Suprapubic skin (tissue), 4 donors: ENCODE measurements around the gene APH1B. TPM values are rescaled to one million over a fixed set of nuclear protein-coding genes. Genes with fewer than 3 reads are reported as not detected.

ENCODE experiments used
- DNase-seq, 2 donors: peaks; one replicate each; pipeline ENCODE4 v3.0.0-alpha.2; 2019; ENCODE audit warnings: low spot score in 2 of 2
- H3K27ac ChIP-seq: fragments of 200-600 bp; sonication (generic); one replicate; pipeline ENCODE4 v1.5.1; 2019
- H3K27me3 ChIP-seq: fragments of 200-600 bp; sonication (generic); one replicate; pipeline ENCODE4 v1.5.1; 2019
- H3K36me3 ChIP-seq: fragments of 200-600 bp; sonication (generic); one replicate; pipeline ENCODE4 v1.5.1; 2019
- H3K4me1 ChIP-seq: fragments of 200-600 bp; sonication (generic); one replicate; pipeline ENCODE4 v1.5.1; 2019
- H3K4me3 ChIP-seq: fragments of 200-600 bp; sonication (generic); one replicate; pipeline ENCODE4 v1.5.1; 2019; ENCODE audit warnings: mild to moderate bottlenecking
- H3K9me3 ChIP-seq: fragments of 200-600 bp; sonication (generic); one replicate; pipeline ENCODE4 v1.5.1; 2019
- CTCF ChIP-seq, 2 donors: fragments of 200-600 bp in 1 of 2; fragments of 450-650 bp in 1 of 2; sonication (generic) in 1 of 2; IDR thresholded peaks; one replicate each; pipeline ENCODE4 v1.5.1; 2016 to 2019; ENCODE audit warnings: antibody characterized with exemption in 2 of 2, mild to moderate bottlenecking in 1 of 2, moderate library complexity in 1 of 2
- EP300 ChIP-seq: sonication (generic); formaldehyde crosslinking; IDR thresholded peaks from one replicate; pipeline ENCODE4 v1.6.1; 2017; ENCODE audit warnings: antibody characterized with exemption
- POLR2A ChIP-seq, 2 donors: fragments of 450-650 bp; IDR thresholded peaks; one replicate each; pipeline ENCODE4 v1.6.1; 2017; ENCODE audit warnings: antibody characterized with exemption in 2 of 2, mild to moderate bottlenecking in 2 of 2, moderate library complexity in 2 of 2
- POLR2AphosphoS5 ChIP-seq, 3 donors: sonication (generic); formaldehyde crosslinking; IDR thresholded peaks; one replicate each; pipeline ENCODE4 v1.6.1; 2017; ENCODE audit warnings: antibody characterized with exemption in 3 of 3
- WGBS: methylation state at CpG from one replicate; pipeline ENCODE4 v1.1.5; 2018; 5-methylcytosine and 5-hydroxymethylcytosine counted together
- total RNA-seq, 4 donors: library from RNA; depleted of rRNA; stranded (reverse); fragments of >200 nt; gene quantifications; one replicate each; pipeline ENCODE4 v1.1.0, GENCODE V29; 2016

APH1B gene
- total RNA-seq, 4 donors from 2014 or later = 4.5 to 12.1 (median 7.1) TPM

GRCh38 chr15:63276342-63277037 is 915 bp upstream of the APH1B start:
- H3K27me3 ChIP-seq = no peaks in the 10 kb centered on the region
- H3K4me1 ChIP-seq = peaks cover 21% of the 10 kb centered on the region
- no peak for DNase-seq
- H3K9me3 ChIP-seq = no peaks in the 10 kb centered on the region
- H3K4me3 ChIP-seq = peak overlapping the region; percentile 88
- WGBS = 13% methylated on average over 11 of the region's 11 CpGs
- peak overlapping the region; percentile 91 for H3K27ac ChIP-seq
- TF ChIP-seq EP300 (no peak), CTCF (IDR thresholded peaks at IDR 0.05) (no peak), POLR2A (IDR thresholded peaks at IDR 0.05) (no peak), POLR2AphosphoS5 (IDR thresholded peaks at IDR 0.05) (no peak)
- peaks cover 7% of the 10 kb centered on the region for H3K36me3 ChIP-seq

- Histone ChIP-seq H3K36me3 (peaks cover 9% of the 10 kb centered on the region), H3K4me3 (peak overlapping the region; percentile 88), H3K9me3 (no peaks in the 10 kb centered on the region), H3K27me3 (no peaks in the 10 kb centered on the region), H3K27ac (peak overlapping the region; percentile 91), H3K4me1 (peaks cover 24% of the 10 kb centered on the region)
- DNase-seq = no peak
- no peak for TF ChIP-seq CTCF (IDR thresholded peaks at IDR 0.05)
- no peak for TF ChIP-seq POLR2AphosphoS5 (IDR thresholded peaks at IDR 0.05)
- TF ChIP-seq EP300 = no peak
- no peak for TF ChIP-seq POLR2A (IDR thresholded peaks at IDR 0.05)
- 10% methylated on average over 17 of the region's 17 CpGs for WGBS
Observed at GRCh38 chr15:63277893-63278456, 570 bp downstream of the APH1B start.

GRCh38 chr15:63283126-63283525 is 5.7 kb downstream of the APH1B start:
- Histone ChIP-seq H3K36me3 (peaks cover 34% of the 10 kb centered on the region), H3K4me3 (no peak overlapping the region), H3K27me3 (no peaks in the 10 kb centered on the region), H3K27ac (no peak overlapping the region), H3K9me3 (no peaks in the 10 kb centered on the region), H3K4me1 (peaks cover 12% of the 10 kb centered on the region)
- TF ChIP-seq POLR2A (IDR thresholded peaks at IDR 0.05) = no peak
- TF ChIP-seq POLR2AphosphoS5 (IDR thresholded peaks at IDR 0.05) = no peak
- TF ChIP-seq EP300 = no peak
- TF ChIP-seq CTCF (IDR thresholded peaks at IDR 0.05) = no peak
- no peak for DNase-seq
- 84% methylated on average over 9 of the region's 9 CpGs for WGBS

- Histone ChIP-seq H3K4me1 (peaks cover 10% of the 10 kb centered on the region), H3K4me3 (no peak overlapping the region), H3K27me3 (no peaks in the 10 kb centered on the region), H3K9me3 (no peaks in the 10 kb centered on the region), H3K36me3 (peaks cover 34% of the 10 kb centered on the region), H3K27ac (no peak overlapping the region)
- TF ChIP-seq EP300 = no peak
- TF ChIP-seq CTCF (IDR thresholded peaks at IDR 0.05) = no peak
- no peak for TF ChIP-seq POLR2AphosphoS5 (IDR thresholded peaks at IDR 0.05)
- no peak for TF ChIP-seq POLR2A (IDR thresholded peaks at IDR 0.05)
- 88% methylated on average over 6 of the region's 6 CpGs for WGBS
- no peak for DNase-seq
Observed at GRCh38 chr15:63284335-63284734, 6.9 kb downstream of the APH1B start.

GRCh38 chr15:63287109-63287508 is 9.7 kb downstream of the APH1B start:
- WGBS = 82% methylated on average over 2 of the region's 2 CpGs
- Histone ChIP-seq H3K27me3 (no peaks in the 10 kb centered on the region), H3K36me3 (peaks cover 27% of the 10 kb centered on the region), H3K4me1 (peaks cover 17% of the 10 kb centered on the region), H3K27ac (no peak overlapping the region), H3K9me3 (no peaks in the 10 kb centered on the region), H3K4me3 (no peak overlapping the region)
- no peak for TF ChIP-seq CTCF (IDR thresholded peaks at IDR 0.05)
- TF ChIP-seq POLR2A (IDR thresholded peaks at IDR 0.05) = no peak
- no peak for TF ChIP-seq EP300
- no peak for TF ChIP-seq POLR2AphosphoS5 (IDR thresholded peaks at IDR 0.05)
- no peak for DNase-seq
